ENCODE results near the gene ZC3H7B. TPM values are rescaled to one million over a fixed set of nuclear protein-coding genes. Genes with fewer than 3 reads are reported as not detected.

Gene ZC3H7B
- total and polyA plus RNA-seq, 2 donors (not counting 3 experiments of a cell fraction or from before 2014, with no cell fraction given) = 66.8 to 95.9 TPM

DNA sequence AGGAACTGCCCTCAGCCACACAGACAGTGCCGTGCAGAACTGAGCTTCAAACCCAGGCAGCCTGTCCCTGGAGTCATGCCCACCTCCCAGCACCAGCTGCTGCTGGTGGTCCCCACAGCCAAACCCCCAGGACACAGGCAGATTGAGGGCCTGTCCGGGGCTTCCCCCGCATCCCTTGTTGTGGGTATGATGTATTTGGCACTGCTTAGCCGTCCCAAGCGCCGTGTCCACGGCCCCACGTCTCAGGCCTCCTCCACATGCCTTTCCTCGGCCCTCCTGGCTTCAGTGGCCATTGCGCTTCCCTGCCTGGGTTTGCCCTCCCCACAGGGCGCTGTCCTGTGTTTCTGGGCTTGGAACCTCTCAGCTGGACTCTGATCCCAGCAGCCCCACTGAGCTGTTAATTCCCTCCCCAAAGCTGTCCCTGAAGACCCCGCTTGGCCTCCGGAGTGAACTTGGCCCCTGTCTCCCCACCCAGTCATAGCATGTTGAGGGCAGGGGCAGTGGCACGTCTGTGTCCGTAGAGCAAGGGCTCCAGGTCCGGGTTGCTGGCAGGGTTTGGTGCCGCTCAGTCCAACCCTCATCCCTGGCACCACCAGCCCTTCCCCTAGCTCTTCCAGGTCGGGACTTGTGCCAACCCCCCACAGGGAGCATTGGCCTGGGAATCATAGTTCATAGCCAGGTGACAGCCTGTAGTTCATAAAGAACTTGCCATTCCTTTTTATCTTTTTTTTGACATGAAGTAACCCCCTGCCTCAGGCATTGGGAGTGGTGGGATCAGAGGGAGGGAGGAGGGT lies 45.9 kb downstream of the ZC3H7B start:
- ChIA-PET POLR2A (no interaction called here), CTCF (interaction anchor here (1.4 kb wide), 1 partner anchor 13 kb away, joined by 3 read pairs; no protein-coding TSS in a partner anchor)
- Histone ChIP-seq H3K4me1 (ENCODE audit: control insufficient read depth, extremely low read depth, insufficient read depth, low read length) (no peaks in the 10 kb centered on the region), H4K20me1 (replicated peaks; ENCODE audit: control insufficient read depth, extremely low read depth, insufficient read depth, low read length) (no peaks in the 10 kb centered on the region), H3K27ac (ENCODE audit: insufficient read depth, low read depth, low read length) (no peak overlapping the region), H2AFZ (ENCODE audit: low read depth, low read length) (no peak overlapping the region), H3K4me2 (ENCODE audit: insufficient read depth, low read length) (no peak overlapping the region), H3K4me3 (replicated peaks in 1 of 3; ENCODE audit: insufficient read depth in 1 of 3, low read depth in 1 of 3, low read length in 3 of 3) (no peak overlapping the region), H3K79me2 (ENCODE audit: control insufficient read depth, insufficient read depth, low read length) (no peaks in the 10 kb centered on the region), H3K9me3 (replicated peaks; ENCODE audit: control insufficient read depth, insufficient read depth, low read length) (no peaks in the 10 kb centered on the region), H3K9me1 (replicated peaks; ENCODE audit: control insufficient read depth, extremely low read depth, insufficient read depth, low read length) (no peaks in the 10 kb centered on the region), H3K9ac (replicated peaks; ENCODE audit: extremely low read depth, insufficient read depth, low read length) (no peak overlapping the region), H3K27me3 (ENCODE audit: control insufficient read depth in 2 of 2, insufficient read depth in 2 of 2, low read length in 2 of 2) (no peaks in the 10 kb centered on the region), H3K36me3 (ENCODE audit: control insufficient read depth in 2 of 2, extremely low read depth in 1 of 2, insufficient read depth in 2 of 2, low read length in 2 of 2) (peaks cover 11 to 78% of the 10 kb centered on the region in 2 experiments)
- TF ChIP-seq, protein P1, sequence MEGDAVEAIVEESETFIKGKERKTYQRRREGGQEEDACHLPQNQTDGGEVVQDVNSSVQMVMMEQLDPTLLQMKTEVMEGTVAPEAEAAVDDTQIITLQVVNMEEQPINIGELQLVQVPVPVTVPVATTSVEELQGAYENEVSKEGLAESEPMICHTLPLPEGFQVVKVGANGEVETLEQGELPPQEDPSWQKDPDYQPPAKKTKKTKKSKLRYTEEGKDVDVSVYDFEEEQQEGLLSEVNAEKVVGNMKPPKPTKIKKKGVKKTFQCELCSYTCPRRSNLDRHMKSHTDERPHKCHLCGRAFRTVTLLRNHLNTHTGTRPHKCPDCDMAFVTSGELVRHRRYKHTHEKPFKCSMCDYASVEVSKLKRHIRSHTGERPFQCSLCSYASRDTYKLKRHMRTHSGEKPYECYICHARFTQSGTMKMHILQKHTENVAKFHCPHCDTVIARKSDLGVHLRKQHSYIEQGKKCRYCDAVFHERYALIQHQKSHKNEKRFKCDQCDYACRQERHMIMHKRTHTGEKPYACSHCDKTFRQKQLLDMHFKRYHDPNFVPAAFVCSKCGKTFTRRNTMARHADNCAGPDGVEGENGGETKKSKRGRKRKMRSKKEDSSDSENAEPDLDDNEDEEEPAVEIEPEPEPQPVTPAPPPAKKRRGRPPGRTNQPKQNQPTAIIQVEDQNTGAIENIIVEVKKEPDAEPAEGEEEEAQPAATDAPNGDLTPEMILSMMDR (IDR thresholded peaks at IDR 0.05; ENCODE audit: extremely low read depth in 1 of 2, insufficient read depth in 1 of 2, low read depth in 1 of 2, low read length in 2 of 2) = no peak
- TF ChIP-seq, protein P2, sequence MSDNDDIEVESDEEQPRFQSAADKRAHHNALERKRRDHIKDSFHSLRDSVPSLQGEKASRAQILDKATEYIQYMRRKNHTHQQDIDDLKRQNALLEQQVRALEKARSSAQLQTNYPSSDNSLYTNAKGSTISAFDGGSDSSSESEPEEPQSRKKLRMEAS (IDR thresholded peaks at IDR 0.05; ENCODE audit: insufficient read depth, insufficient read length) = no peak
- TF ChIP-seq POLR2A (IDR thresholded peaks at IDR 0.05; ENCODE audit: low read depth, low read length) (no peak), POLR2AphosphoS5 (IDR thresholded peaks at IDR 0.05; ENCODE audit: insufficient read depth, low read depth, low read length) (no peak), MYC (IDR thresholded peaks at IDR 0.05; ENCODE audit: low read depth, low read length) (no peak), GATA2 (IDR thresholded peaks at IDR 0.05; ENCODE audit: insufficient read depth, insufficient read length, low read depth, low read length) (no peak)
- BruUV-seq (replicated peaks) = no TSS peak
- FAIRE-seq (no peak), DNase-seq (ENCODE audit: low read depth, low spot score) (no peak)
- dilution Hi-C loops (cut with MboI; ENCODE audit: extremely low pct_ligation_motif_present, low sequenced_read_pairs) = no loop called here
- intact Hi-C loops (cut with micrococcal nuclease) = no loop called here

Measured in endothelial cell of umbilical vein (primary cell).